Tibial nerve (tissue), 4 donors: ENCODE results near the gene TOP3A.

Experiments
- CTCF ChIP-seq, 5 experiments: fragments of 200-600 bp in 3 of 5; fragments of 450-650 bp in 2 of 5; sonication (generic) in 3 of 5; IDR thresholded peaks; one replicate each; pipeline ENCODE4 v1.5.1; 2016 to 2019; ENCODE audit warnings: antibody characterized with exemption in 5 of 5, mild to moderate bottlenecking in 3 of 5, moderate library complexity in 2 of 5
- EP300 ChIP-seq, 2 donors: sonication (generic); formaldehyde crosslinking; IDR thresholded peaks; one replicate each; pipeline ENCODE4 v1.6.1; 2017; ENCODE audit warnings: antibody characterized with exemption in 2 of 2, mild to moderate bottlenecking in 1 of 2
- POLR2A ChIP-seq, 2 donors: fragments of 450-650 bp; IDR thresholded peaks; one replicate each; pipeline ENCODE4 v1.6.1; 2017; ENCODE audit warnings: antibody characterized with exemption in 2 of 2, mild to moderate bottlenecking in 2 of 2, moderate library complexity in 2 of 2

DNA sequence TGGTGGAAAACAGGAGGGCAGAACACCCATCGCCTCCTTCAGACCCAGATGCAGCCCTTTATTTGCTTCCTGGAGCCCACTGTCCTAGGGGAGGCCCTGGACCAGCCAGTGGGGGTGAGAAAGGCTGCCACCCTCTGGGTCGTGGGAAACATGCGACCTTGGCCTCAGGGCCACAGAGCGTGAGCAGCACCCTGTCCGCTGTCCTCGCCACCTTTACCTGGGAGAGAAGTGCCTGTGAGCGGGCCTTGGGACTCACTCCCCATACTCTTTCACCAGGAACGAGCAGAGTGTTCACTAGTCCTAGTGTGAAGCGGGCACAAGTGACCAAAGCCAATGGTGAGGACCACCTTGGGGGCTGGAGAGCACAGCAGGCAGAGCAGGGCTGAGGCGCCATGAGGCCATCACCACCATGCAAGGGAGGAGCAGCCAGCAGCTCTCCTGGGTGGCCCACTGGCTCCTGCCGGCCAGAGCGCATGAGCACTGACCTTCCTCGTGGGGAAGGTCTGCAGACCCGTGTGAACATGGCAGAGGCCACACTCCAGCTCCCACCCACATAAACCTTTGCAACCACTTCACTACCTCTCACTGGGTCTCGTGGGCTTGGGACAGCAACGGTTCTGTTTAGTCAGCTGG, 8.8 kb upstream of the TOP3A start:
- TF ChIP-seq CTCF (IDR thresholded peaks at IDR 0.05) (no peak), EP300 (IDR thresholded peaks at IDR 0.05) (no peak), POLR2A (IDR thresholded peaks at IDR 0.05) (no peak)
